ENCODE data around the gene MYH3. TPM values are rescaled to one million over a fixed set of nuclear protein-coding genes. Genes with fewer than 3 reads are reported as not detected.

The MYH3 gene
- total RNA-seq, 4 donors from 2014 or later = 0.82 to 4.0 (median 2.4) TPM

DNA sequence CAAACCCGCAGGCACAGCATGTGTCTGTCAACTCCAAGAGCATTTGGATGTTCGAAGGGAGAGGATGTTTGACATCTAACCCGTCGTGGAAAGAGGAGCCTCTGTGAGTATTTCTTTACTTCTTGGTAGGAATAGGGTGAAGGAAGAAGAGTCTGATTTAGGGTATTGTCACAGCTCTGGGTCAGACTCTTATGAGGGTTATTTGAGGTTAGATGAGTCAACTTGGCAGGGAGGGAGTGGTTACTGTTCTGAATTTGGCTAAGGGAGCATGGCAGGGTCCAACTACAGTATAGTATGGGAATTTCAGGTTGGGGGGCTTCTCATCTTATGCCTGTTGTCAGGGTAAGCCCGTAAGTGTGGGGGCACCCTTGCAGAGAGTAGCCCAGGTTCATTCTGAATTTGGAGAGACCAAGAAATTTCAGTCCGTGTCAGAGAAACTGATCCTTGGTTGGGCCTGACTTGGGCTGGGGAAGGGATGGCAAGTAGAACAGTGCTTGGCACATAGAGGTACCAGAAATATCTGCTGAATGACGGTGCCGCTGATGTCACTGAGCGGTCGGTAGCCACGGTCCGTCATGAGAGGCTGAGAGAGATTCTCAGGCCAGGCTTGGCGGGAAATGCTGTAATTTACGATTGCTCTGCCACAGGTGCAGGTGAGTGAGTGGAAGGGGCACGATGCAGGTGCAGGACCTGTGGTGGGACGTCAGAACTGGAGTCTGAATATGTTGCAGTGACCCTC is 43.2 kb downstream of the MYH3 start:
- TF ChIP-seq, protein P1, sequence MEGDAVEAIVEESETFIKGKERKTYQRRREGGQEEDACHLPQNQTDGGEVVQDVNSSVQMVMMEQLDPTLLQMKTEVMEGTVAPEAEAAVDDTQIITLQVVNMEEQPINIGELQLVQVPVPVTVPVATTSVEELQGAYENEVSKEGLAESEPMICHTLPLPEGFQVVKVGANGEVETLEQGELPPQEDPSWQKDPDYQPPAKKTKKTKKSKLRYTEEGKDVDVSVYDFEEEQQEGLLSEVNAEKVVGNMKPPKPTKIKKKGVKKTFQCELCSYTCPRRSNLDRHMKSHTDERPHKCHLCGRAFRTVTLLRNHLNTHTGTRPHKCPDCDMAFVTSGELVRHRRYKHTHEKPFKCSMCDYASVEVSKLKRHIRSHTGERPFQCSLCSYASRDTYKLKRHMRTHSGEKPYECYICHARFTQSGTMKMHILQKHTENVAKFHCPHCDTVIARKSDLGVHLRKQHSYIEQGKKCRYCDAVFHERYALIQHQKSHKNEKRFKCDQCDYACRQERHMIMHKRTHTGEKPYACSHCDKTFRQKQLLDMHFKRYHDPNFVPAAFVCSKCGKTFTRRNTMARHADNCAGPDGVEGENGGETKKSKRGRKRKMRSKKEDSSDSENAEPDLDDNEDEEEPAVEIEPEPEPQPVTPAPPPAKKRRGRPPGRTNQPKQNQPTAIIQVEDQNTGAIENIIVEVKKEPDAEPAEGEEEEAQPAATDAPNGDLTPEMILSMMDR (IDR thresholded peaks at IDR 0.05; ENCODE audit: low read depth) = no peak

DNA sequence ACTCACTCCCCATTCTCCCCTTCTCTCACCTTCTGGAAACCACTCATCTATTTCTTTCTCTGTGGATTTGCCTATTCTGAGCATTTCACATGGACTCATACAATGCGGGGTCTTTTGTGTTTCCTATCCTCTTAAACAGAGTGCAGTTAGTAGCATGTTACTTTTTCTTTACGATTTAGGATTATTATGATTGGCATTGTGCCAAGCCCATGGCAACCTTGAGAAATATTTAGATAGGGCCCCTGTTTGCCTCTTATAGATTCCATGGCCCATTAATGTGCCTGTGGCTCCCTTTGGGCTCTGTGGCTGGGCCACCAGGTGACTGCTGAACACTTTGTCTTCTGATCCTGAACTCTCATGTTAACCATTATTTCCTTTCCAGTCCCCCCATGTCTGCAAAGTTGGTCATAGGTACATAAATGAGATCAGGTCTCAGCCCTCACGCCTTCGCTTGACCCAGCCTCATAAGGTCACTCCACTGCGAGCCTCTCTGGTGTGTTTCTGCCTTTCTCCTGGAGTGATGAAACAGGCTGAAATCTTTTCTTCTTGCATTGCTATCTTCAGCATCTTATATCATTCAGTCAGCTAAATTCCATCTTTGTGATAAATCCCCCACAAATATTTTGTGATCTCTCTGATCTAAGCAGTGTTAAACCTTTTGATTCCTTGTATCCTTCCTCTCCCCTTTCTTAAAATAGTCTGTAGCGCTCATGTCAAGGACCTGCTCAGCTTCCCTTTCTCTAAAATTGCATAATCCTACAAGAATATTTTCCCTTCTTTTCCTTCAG is 44.0 kb downstream of the MYH3 start:
- TF ChIP-seq, protein P1 (IDR thresholded peaks at IDR 0.05; ENCODE audit: low read depth) = no peak

DNA sequence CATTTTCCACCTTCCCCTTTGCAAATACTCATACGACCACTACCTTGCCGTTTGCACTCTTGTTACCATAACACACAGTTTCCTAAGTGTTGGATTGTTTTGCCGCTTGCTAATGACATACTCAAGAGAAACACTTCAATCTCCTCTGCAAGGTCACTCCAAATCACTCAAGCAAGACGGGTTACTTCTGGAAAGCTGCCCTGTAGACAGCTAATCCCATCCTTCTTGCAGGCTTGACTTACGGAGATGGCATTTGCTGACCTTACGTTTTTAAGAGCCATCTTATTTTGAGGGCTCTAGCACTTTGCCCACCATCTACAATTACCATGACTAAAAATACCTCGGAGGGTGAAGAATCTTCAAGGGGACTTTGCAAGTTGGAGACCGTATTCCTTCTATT is 46.2 kb downstream of the MYH3 start:
- TF ChIP-seq, protein P1 (IDR thresholded peaks at IDR 0.05; ENCODE audit: low read depth) = no peak

DNA sequence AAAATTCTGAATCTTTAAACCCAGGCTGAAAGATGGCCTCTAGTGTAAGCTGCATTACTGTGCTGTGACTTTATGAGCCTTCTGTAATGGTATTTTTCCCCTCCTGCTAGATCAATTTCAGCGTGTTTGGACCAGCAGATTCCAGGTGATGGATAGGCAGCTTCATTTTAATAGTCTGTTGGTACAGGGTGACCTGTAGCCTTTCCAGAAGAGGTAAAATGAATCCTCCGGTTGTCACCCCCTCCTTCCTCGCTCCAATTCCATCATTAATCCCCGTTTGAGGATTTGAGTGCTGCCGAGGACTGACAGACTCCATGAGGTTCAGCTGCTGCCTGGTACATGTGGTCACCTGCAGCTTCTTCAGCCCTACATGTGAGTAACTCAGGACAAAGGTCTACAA is 48.9 kb downstream of the MYH3 start:
- TF ChIP-seq, protein P1 (IDR thresholded peaks at IDR 0.05; ENCODE audit: low read depth) = no peak

DNA sequence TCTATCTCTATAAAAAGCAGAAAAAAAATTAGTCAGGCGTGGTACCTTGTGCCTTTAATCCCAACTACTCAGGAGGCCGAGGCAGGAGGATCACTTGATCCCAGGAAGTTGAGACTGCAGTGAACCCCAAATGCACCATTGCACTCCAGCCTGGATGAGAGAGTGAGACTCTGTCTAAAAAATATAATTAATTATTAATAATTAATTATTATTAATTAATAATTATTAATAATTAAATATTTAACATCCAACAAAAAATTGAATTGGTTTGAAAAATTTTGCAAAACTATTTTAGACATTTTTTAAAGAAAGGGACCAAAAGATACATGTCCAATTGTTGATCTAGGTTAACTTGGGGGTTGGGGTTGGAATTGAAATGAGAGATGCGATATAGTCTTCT is 51.0 kb downstream of the MYH3 start:
- TF ChIP-seq, protein P1 (IDR thresholded peaks at IDR 0.05; ENCODE audit: low read depth) = no peak

DNA sequence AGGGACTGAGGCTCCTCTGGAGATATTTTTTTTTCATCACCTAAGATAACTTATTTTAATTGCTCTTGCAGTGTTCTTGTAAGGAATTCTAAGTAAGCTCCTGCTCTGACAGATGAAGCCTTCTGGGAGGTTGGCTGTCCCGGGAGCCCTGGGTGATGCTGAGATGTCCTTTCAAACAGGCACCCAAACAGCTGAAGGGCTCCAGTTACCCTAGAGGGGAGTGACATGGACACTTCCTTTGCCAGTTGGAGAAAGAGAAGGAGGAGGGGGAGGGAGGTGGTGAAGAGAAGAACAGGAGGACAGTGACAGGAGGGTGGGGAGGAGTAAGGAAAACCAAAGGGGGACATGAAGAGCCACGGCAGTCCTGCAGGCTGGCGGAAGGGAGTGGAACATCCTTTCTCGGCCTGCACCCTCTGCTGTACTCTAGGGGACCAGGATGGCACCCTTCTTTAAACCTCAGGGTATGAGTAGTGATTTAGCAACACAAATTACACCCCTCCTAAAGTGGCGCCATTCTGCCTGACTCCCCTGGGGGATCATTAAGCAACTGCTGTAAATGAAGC is 51.8 kb downstream of the MYH3 start:
- TF ChIP-seq, protein P1 (IDR thresholded peaks at IDR 0.05; ENCODE audit: low read depth) = no peak

DNA sequence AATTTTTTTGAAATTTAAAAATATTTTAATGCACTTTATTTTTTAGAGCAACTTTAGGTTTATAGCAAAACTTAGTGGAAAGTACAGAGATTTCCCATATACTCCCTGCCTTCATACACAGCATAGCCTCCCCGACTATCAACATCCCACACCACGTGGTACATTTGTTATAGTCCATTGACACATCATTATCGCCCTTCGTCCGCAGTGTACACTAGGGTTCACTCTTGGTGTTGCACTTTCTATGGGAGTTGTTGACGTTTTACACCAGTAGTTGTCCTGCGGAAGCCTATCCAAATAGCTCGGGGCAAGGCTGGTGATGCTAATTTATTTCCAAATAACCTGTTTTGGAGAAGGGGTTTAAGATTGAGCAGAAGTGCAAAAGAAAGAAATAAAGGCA is 52.6 kb downstream of the MYH3 start:
- TF ChIP-seq, protein P1 (IDR thresholded peaks at IDR 0.05; ENCODE audit: low read depth) = no peak

All from subcutaneous adipose tissue (tissue), 4 donors.